KMS-11 (cell line): ENCODE measurements around the gene PHTF1.
"Not testable (repeated sequence)": the region's sequence is repeated elsewhere in the genome, so short reads cannot be mapped to it uniquely, and the experiment has no call there.

ENCODE experiments used
- H2AFZ ChIP-seq: fragments of 200-600 bp; sonication (generic); 2 replicates; pipeline ENCODE4 v1.6.1; 2016; ENCODE audit warnings: antibody characterized with exemption, mixed run types, low read depth
- H3K27ac ChIP-seq: fragments of 200-600 bp; sonication (generic); 2 replicates; pipeline ENCODE4 v1.6.1; 2016; ENCODE audit warnings: mild to moderate bottlenecking, mixed run types
- H3K27me3 ChIP-seq: fragments of 200-600 bp; sonication (generic); 2 replicates; pipeline ENCODE4 v1.6.1; 2017; ENCODE audit warnings: mild to moderate bottlenecking, low read depth, mixed run types, moderate library complexity; ENCODE audit not compliant: insufficient read depth
- H3K36me3 ChIP-seq: fragments of 200-600 bp; sonication (generic); 2 replicates; pipeline ENCODE4 v1.6.1; 2017; ENCODE audit warnings: mild to moderate bottlenecking, mixed run types; ENCODE audit not compliant: insufficient read depth
- H3K4me1 ChIP-seq: fragments of 200-600 bp; sonication (generic); 2 replicates; pipeline ENCODE4 v1.6.1; 2016; ENCODE audit warnings: mild to moderate bottlenecking, low read depth, mixed run types; ENCODE audit not compliant: poor library complexity, severe bottlenecking
- H3K4me2 ChIP-seq: fragments of 200-600 bp; sonication (generic); 2 replicates; pipeline ENCODE4 v1.7.0; 2016; ENCODE audit warnings: mild to moderate bottlenecking, mixed run types
- H3K4me3 ChIP-seq: fragments of 200-600 bp; sonication (generic); IDR thresholded peaks from 2 replicates; pipeline ENCODE4 v1.6.1; 2017; ENCODE audit warnings: low read depth, low read length, mixed read lengths; ENCODE audit not compliant: insufficient read depth
- H3K79me2 ChIP-seq: fragments of 200-600 bp; sonication (generic); 2 replicates; pipeline ENCODE4 v1.6.1; 2016; ENCODE audit warnings: low read depth, mixed run types; ENCODE audit not compliant: insufficient read depth
- H3K9ac ChIP-seq: fragments of 200-600 bp; sonication (generic); 2 replicates; pipeline ENCODE4 v1.6.1; 2016; ENCODE audit warnings: mild to moderate bottlenecking, mixed run types
- H4K20me1 ChIP-seq: fragments of 200-600 bp; sonication (generic); 2 replicates; pipeline ENCODE4 v1.6.1; 2016; ENCODE audit warnings: mild to moderate bottlenecking, mixed run types; ENCODE audit not compliant: insufficient read depth
- TF ChIP-seq, protein P1 (sequence below): fragments of 200-600 bp; sonication (generic); conservative IDR thresholded peaks from 2 replicates; pipeline ENCODE4 v1.6.1; 2017; ENCODE audit warnings: low read depth, mild to moderate bottlenecking, antibody characterized with exemption, low read length, moderate library complexity, mixed read lengths

PHTF1 gene

DNA sequence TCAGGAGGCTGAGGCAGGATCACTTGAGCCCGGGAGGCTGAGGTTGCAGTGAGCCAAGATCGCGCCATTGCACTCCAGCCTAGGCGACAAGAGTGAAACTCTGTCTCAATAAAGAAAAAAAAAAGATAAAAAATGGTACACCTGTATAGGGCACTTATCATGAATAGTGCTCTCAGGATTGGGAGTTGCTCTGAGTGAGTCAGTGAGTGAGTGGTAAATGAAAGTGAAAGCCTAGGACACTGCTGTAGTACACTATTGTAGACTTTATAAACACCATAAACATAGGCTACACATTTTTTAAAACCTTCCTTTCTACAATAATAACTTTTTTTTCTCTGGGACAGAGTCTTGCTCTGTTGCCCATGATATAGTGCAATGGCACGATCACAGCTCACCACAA lies 16.8 kb downstream of the PHTF1 start:
- H3K79me2 ChIP-seq: no peaks in the 10 kb centered on the region
- H3K36me3 ChIP-seq: no peaks in the 10 kb centered on the region
- TF ChIP-seq, protein P1, sequence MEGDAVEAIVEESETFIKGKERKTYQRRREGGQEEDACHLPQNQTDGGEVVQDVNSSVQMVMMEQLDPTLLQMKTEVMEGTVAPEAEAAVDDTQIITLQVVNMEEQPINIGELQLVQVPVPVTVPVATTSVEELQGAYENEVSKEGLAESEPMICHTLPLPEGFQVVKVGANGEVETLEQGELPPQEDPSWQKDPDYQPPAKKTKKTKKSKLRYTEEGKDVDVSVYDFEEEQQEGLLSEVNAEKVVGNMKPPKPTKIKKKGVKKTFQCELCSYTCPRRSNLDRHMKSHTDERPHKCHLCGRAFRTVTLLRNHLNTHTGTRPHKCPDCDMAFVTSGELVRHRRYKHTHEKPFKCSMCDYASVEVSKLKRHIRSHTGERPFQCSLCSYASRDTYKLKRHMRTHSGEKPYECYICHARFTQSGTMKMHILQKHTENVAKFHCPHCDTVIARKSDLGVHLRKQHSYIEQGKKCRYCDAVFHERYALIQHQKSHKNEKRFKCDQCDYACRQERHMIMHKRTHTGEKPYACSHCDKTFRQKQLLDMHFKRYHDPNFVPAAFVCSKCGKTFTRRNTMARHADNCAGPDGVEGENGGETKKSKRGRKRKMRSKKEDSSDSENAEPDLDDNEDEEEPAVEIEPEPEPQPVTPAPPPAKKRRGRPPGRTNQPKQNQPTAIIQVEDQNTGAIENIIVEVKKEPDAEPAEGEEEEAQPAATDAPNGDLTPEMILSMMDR: no peak

DNA sequence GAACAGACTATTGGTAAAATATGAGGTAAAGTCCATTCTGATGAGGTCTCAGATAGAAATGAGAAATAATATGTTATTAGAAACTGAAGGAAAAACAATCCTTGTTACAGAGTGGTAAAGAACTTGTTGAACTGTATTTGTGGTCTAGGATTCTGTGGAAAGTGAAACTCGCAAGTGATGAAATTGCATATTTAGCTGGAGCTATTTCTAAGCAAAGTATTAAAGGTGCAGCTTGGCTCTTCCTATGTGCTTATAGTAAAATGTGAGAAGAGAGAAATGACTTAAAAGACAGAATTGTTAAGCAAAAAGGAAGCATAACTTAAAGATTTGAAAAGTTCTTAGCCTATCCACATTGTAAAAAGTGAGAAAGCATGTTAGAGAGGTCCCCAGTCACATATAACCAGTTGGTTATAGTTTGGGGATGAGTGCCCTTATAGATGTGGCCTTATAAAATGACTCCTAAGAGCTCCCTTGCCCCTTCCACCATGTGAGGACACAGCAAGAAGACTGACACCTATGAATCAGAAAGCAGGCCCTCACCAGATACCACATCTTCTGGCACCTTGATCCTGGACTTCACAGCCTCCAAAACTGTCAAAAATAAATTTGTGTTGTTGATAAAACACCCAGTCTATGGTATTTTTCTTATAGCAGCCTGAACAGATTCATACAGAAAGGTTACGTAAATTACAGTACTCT lies 24.8 kb downstream of the PHTF1 start:
- 0 out of 2 replicates have a peak overlapping the region, but pooled peaks have one; percentile 11 for H3K9ac ChIP-seq
- no peaks in the 10 kb centered on the region for H3K27me3 ChIP-seq
- no peaks in the 10 kb centered on the region for H3K79me2 ChIP-seq
- H3K4me1 ChIP-seq: peaks cover 58% of the 10 kb centered on the region
- no peak overlapping the region for H2AFZ ChIP-seq
- no peaks in the 10 kb centered on the region for H3K36me3 ChIP-seq
- TF ChIP-seq, protein P1: no peak
- peak overlapping the region; percentile 71 for H3K4me2 ChIP-seq
- H3K4me3 ChIP-seq: no peak overlapping the region
- peak overlapping the region; percentile 72 for H3K27ac ChIP-seq
- no peaks in the 10 kb centered on the region for H4K20me1 ChIP-seq

More for the DNA sequence above, 16.8 kb downstream of the PHTF1 start:
- Histone ChIP-seq H4K20me1 (no peaks in the 10 kb centered on the region), H3K4me2 (no peak overlapping the region), H3K9ac (no peak overlapping the region), H3K4me3 (no peak overlapping the region), H3K27me3 (no peaks in the 10 kb centered on the region), H3K4me1 (peaks cover 12% of the 10 kb centered on the region), H2AFZ (no peak overlapping the region), H3K27ac (no peak overlapping the region)

DNA sequence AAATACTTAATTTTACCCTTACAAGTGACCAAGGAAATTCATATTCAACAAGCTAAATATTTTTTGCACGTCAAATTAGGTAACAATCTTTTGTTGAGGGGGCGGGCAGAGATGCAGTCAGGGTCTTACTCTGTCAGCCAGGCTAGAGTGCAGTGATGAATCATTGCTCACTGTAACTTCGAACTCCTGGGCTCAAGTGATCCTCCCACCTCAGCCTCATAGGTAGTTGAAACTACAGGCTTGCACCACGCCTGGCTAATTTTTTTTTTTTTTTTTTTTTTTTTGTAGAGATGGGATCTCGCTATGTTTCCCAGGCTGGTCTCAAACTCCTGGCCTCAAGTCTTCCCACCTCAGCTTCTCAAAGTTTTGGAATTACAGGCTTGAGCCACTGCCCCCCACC lies 26.5 kb downstream of the PHTF1 start:
- Histone ChIP-seq H3K27ac (no peak overlapping the region; the same call in 1 of the 2 replicates), H4K20me1 (no peaks in the 10 kb centered on the region), H3K79me2 (no peaks in the 10 kb centered on the region), H3K9ac (no peak overlapping the region), H3K27me3 (no peaks in the 10 kb centered on the region), H3K36me3 (no peaks in the 10 kb centered on the region), H2AFZ (no peak overlapping the region), H3K4me3 (no peak overlapping the region), H3K4me2 (no peak overlapping the region), H3K4me1 (peaks cover 58% of the 10 kb centered on the region)
- TF ChIP-seq, protein P1: no peak

DNA sequence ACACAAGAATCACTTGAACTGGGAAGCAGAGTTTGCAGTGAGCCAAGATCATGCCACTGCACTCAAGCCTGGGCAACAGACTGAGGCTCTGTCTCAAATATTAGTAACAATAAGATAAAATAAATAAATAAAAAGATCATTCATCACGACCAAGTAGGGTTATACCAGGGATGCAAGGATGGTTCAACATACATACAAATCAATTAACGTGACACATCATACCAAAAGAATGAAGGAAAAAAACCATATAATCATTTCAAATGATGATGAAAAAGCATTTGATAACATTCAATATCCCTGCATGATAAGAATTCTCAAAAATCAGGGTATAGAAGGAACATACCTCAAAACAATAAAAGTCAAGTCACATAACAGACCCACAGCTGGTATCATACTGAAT lies 38.3 kb downstream of the PHTF1 start:
- H3K27me3 ChIP-seq: no peaks in the 10 kb centered on the region
- H3K4me1 ChIP-seq: no peaks in the 10 kb centered on the region
- no peak overlapping the region for H3K4me2 ChIP-seq
- no peaks in the 10 kb centered on the region for H4K20me1 ChIP-seq
- H2AFZ ChIP-seq: no peak overlapping the region
- no peak overlapping the region for H3K9ac ChIP-seq
- no peaks in the 10 kb centered on the region for H3K36me3 ChIP-seq
- TF ChIP-seq, protein P1: no peak
- no peak overlapping the region for H3K27ac ChIP-seq
- no peak overlapping the region for H3K4me3 ChIP-seq
- H3K79me2 ChIP-seq: no peaks in the 10 kb centered on the region

DNA sequence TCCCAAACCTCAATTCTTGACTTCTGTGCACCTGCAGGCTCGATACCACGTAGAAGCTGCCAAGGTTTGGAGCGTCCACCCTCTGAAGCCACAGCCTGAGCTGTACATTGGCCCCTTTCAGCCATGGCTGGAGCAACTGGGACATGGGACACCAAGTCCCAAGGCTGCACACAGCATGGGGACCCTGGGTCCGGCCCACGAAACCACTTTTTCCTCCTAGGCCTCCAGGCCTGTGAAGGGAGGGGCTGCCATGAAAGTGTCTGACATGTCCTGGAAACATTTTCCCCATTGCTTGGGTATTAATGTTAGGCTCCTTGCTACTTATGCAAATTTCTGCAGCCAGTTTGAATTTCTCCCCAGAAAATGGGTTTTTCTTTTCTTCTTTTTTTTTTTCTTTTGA lies 40.7 kb downstream of the PHTF1 start:
- H2AFZ ChIP-seq, H3K27me3 ChIP-seq, H3K27ac ChIP-seq, H3K79me2 ChIP-seq, H3K4me2 ChIP-seq, H3K4me3 ChIP-seq, H3K9ac ChIP-seq, H3K36me3 ChIP-seq, H3K4me1 ChIP-seq, H4K20me1 ChIP-seq: not testable (repeated sequence)

DNA sequence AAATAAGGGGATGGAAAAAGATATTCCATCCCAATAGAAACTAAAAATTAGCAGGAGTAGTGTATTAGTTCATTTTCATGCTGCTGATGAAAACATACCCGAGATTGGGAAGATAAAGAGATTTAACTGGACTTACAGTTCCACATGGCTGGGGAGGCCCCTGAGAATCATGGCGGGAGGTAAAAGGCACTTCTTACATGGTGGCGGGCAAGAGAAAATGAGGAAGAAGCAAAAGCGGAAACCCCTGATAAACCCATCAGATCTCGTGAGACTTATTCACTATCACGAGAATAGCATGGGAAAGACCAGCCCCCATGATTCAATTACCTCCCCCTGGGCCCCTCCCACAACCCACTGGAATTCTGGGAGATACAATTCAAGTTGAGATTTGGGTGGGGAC lies 41.8 kb downstream of the PHTF1 start:
- H2AFZ ChIP-seq, H4K20me1 ChIP-seq, H3K36me3 ChIP-seq, H3K9ac ChIP-seq, H3K27ac ChIP-seq, H3K4me3 ChIP-seq, H3K27me3 ChIP-seq, H3K4me1 ChIP-seq, H3K79me2 ChIP-seq, H3K4me2 ChIP-seq: not testable (repeated sequence)
